Erythroblast (primary cell): ENCODE measurements around the gene GIPC3.

Experiments
- GATA1 ChIP-seq: IDR thresholded peaks from 2 replicates; pipeline ENCODE4 v1.6.1; 2011; ENCODE audit warnings: low read depth, mild to moderate bottlenecking, control low read depth, low read length, moderate library complexity
- POLR2A ChIP-seq: IDR thresholded peaks from 2 replicates; pipeline ENCODE4 v1.6.1; 2011; ENCODE audit warnings: mild to moderate bottlenecking, low read length

DNA sequence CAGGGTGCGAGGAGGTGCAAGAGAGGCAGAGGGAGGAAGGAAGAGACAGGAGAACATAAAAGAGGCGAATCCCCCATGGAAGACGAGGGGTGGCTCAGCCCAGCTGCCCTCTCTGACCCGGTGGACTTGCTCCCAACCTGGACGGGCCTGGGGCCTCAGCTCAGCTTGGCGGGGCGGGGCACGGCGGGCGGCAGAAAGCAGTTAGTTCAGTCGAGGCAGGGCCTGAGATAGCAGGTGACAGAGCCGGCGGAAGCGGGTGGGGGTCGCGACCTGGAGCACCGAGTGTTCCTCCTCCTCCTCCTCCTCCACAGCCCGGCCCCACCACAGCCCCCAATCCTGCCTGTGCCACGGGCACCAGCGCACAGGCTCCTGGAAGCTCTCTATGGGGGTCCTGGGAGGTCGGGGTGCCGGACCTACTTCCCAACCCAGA is 48.3 kb downstream of the GIPC3 start:
- TF ChIP-seq POLR2A, result no peak
- no peak for TF ChIP-seq GATA1
